ENCODE results near the gene PTGFRN.

PTGFRN gene

DNA sequence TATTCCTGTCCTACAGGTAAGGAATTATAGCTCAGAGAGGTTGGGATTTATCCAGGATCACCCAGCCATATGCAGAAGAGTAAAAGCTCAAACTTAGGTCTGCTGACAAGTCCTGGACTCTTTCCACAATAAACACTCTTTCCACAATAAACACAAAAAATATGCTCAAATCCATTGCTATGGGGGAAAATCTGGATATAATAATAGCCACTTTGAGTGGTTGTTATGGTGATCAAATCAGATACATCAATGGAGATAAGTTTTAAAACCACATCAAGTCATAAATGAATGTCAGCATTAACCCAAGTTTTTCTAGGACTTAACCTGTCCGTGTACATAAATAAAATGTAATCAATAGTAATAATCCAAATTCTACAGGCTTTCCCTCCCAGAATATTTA, 128.1 kb downstream of the PTGFRN start:
- no peak for TF ChIP-seq CTCF (IDR thresholded peaks at IDR 0.05; ENCODE audit: low read depth, low read length, missing control alignments)
- no peak overlapping the region for H3K4me3 ChIP-seq (ENCODE audit: low read depth, low read length)
- in situ Hi-C loops (cut with HindIII; ENCODE audit: low sequenced_read_pairs) = no loop called here
- no peak for DNase-seq (ENCODE audit: low read depth)

DNA sequence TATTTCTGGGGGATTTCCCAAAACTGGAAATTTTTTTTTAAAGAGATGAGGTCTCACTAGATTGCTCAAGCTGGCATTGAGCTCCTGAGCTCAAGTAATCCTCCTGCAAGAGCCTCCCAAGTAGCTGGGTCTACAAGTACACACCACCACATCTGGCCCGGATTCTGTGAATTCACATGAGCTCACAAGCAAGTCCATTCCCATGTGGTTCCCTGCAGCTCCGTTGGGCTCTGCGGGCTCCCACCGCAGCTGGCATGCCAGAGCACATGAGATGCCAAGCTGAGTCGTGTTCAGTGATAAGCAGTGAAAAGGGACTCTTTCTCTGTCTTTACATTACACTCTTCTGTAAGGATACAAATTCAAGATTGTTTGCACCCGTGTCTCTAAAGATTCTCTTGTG, 128.5 kb downstream of the PTGFRN start:
- in situ Hi-C loops (cut with HindIII; ENCODE audit: low sequenced_read_pairs) = no loop called here
- no peak for DNase-seq (ENCODE audit: low read depth)
- no peak overlapping the region for H3K4me3 ChIP-seq (ENCODE audit: low read depth, low read length)
- no peak for TF ChIP-seq CTCF (IDR thresholded peaks at IDR 0.05; ENCODE audit: low read depth, low read length, missing control alignments)

All from astrocyte of the cerebellum (primary cell).